WTC11 (cell line): ENCODE results near the gene ZBTB37. TPM values are rescaled to one million over a fixed set of nuclear protein-coding genes. Genes with fewer than 3 reads are reported as not detected.

Source experiments
- ATAC-seq: fragments of 200-7000 bp; cut with Tn5 transposase; 2 replicates; pipeline ENCODE4 v1.10.0; 2021; ENCODE audit warnings: mild to moderate bottlenecking, moderate library complexity
- CTCF ChIA-PET: fragments of 300-600 bp; sonication (Branson Sonifier 250); formaldehyde crosslinking; loops from one replicate; lab custom pipeline; 2021; ENCODE audit warnings: antibody characterized with exemption; lab: Charles Lee
- POLR2A ChIA-PET: fragments of 350-600 bp; sonication (Branson Sonifier 250); formaldehyde crosslinking; loops from one replicate; lab custom pipeline; 2021; ENCODE audit warnings: antibody characterized with exemption; lab: Charles Lee
- DNase-seq: peaks from one replicate; pipeline ENCODE4 v3.0.0; 2021; ENCODE audit warnings: low spot score
- H3K27ac Mint-ChIP-seq: 2 replicates; pipeline ENCODE4 v1.8.0; 2021; ENCODE audit warnings: mixed read lengths
- H3K27me3 Mint-ChIP-seq: 2 replicates; pipeline ENCODE4 v1.8.0; 2021; ENCODE audit warnings: low read depth, mild to moderate bottlenecking, moderate library complexity, mixed read lengths
- H3K36me3 Mint-ChIP-seq: 2 replicates; pipeline ENCODE4 v1.8.0; 2021; ENCODE audit warnings: mixed read lengths
- H3K4me1 Mint-ChIP-seq: 2 replicates; pipeline ENCODE4 v1.8.0; 2022; ENCODE audit warnings: mixed read lengths
- H3K4me3 Mint-ChIP-seq: 2 replicates; pipeline ENCODE4 v1.8.0; 2021; ENCODE audit warnings: mild to moderate bottlenecking, moderate library complexity, mixed read lengths
- H3K9me3 Mint-ChIP-seq: 2 replicates; pipeline ENCODE4 v1.8.0; 2021; ENCODE audit warnings: mixed read lengths
- AFF4 ChIP-seq: sonication (generic); formaldehyde crosslinking; IDR thresholded peaks from 2 replicates; pipeline ENCODE4 v1.8.1; 2023; ENCODE audit warnings: mild to moderate bottlenecking, missing genetic modification reagents, borderline replicate concordance
- CBFB ChIP-seq: sonication (generic); formaldehyde crosslinking; IDR thresholded peaks from 2 replicates; pipeline ENCODE4 v1.8.1; 2022; ENCODE audit warnings: mild to moderate bottlenecking, low read depth, missing genetic modification reagents
- CREB1 ChIP-seq: sonication (generic); formaldehyde crosslinking; IDR thresholded peaks from 2 replicates; pipeline ENCODE4 v1.8.0; 2023; ENCODE audit warnings: mild to moderate bottlenecking, missing genetic modification reagents
- CREM ChIP-seq: sonication (generic); formaldehyde crosslinking; IDR thresholded peaks from 2 replicates; pipeline ENCODE4 v1.8.1; 2022; ENCODE audit warnings: mild to moderate bottlenecking, missing genetic modification reagents, moderate library complexity
- E2F5 ChIP-seq: sonication (generic); formaldehyde crosslinking; IDR thresholded peaks from 2 replicates; pipeline ENCODE4 v1.8.1; 2022; ENCODE audit warnings: mild to moderate bottlenecking, moderate library complexity, missing genetic modification reagents
- ELF4 ChIP-seq: sonication (generic); formaldehyde crosslinking; IDR thresholded peaks from 2 replicates; pipeline ENCODE4 v1.8.1; 2022; ENCODE audit warnings: low read depth, mild to moderate bottlenecking, moderate library complexity, missing genetic modification reagents
- EMX1 ChIP-seq: fragments of 250-450 bp; sonication (Bioruptor Pico); IDR thresholded peaks from 2 replicates; pipeline ENCODE4 v1.8.0; 2021; ENCODE audit warnings: mild to moderate bottlenecking
- ETV6 ChIP-seq: sonication (generic); formaldehyde crosslinking; IDR thresholded peaks from 2 replicates; pipeline ENCODE4 v1.8.1; 2022; ENCODE audit warnings: mild to moderate bottlenecking, missing genetic modification reagents
- FOXK1 ChIP-seq: sonication (generic); formaldehyde crosslinking; IDR thresholded peaks from 2 replicates; pipeline ENCODE4 v1.8.0; 2022; ENCODE audit warnings: mild to moderate bottlenecking, moderate library complexity, missing genetic modification reagents
- FOXP1 ChIP-seq: sonication (generic); formaldehyde crosslinking; IDR thresholded peaks from 2 replicates; pipeline ENCODE4 v1.8.0; 2022; ENCODE audit warnings: missing genetic modification reagents, mild to moderate bottlenecking, moderate library complexity, borderline replicate concordance
- GRHL2 ChIP-seq: fragments of 250-450 bp; sonication (Bioruptor Pico); IDR thresholded peaks from 2 replicates; pipeline ENCODE4 v1.8.0; 2022; ENCODE audit warnings: mild to moderate bottlenecking, moderate library complexity; ENCODE audit not compliant: insufficient replicate concordance, severe bottlenecking
- GTF2I ChIP-seq: fragments of 250-450 bp; sonication (Bioruptor Pico); conservative IDR thresholded peaks from 2 replicates; pipeline ENCODE4 v1.4.0; 2021; ENCODE audit warnings: mild to moderate bottlenecking
- HMGA2 ChIP-seq: fragments of 250-450 bp; sonication (Bioruptor Pico); IDR thresholded peaks from 2 replicates; pipeline ENCODE4 v1.4.0; 2021; ENCODE audit warnings: mild to moderate bottlenecking, moderate library complexity
- KAT7 ChIP-seq: sonication (generic); formaldehyde crosslinking; IDR thresholded peaks from 2 replicates; pipeline ENCODE4 v1.8.1; 2023; ENCODE audit warnings: missing genetic modification reagents, mild to moderate bottlenecking, borderline replicate concordance
- MLX ChIP-seq: sonication (generic); formaldehyde crosslinking; IDR thresholded peaks from 2 replicates; pipeline ENCODE4 v1.8.1; 2023; ENCODE audit warnings: mild to moderate bottlenecking, missing genetic modification reagents, moderate library complexity
- MYBL2 ChIP-seq: sonication (generic); formaldehyde crosslinking; IDR thresholded peaks from 2 replicates; pipeline ENCODE4 v1.8.1; 2023; ENCODE audit warnings: mild to moderate bottlenecking, moderate library complexity, missing genetic modification reagents
- NFATC4 ChIP-seq: fragments of 250-450 bp; sonication (Bioruptor Pico); IDR thresholded peaks from 2 replicates; pipeline ENCODE4 v1.9.0; 2021; ENCODE audit warnings: mild to moderate bottlenecking
- NR3C1 ChIP-seq: sonication (generic); formaldehyde crosslinking; conservative IDR thresholded peaks from 2 replicates; pipeline ENCODE4 v1.8.1; 2023; ENCODE audit warnings: low read depth, mild to moderate bottlenecking, missing genetic modification reagents
- RELA ChIP-seq: sonication (generic); formaldehyde crosslinking; IDR thresholded peaks from 2 replicates; pipeline ENCODE4 v1.8.1; 2022; ENCODE audit warnings: missing genetic modification reagents, mild to moderate bottlenecking, borderline replicate concordance
- SMAD4 ChIP-seq: sonication (generic); formaldehyde crosslinking; IDR thresholded peaks from 2 replicates; pipeline ENCODE4 v1.8.0; 2022; ENCODE audit warnings: mild to moderate bottlenecking, missing genetic modification reagents
- TCF7 ChIP-seq: sonication (generic); formaldehyde crosslinking; IDR thresholded peaks from 2 replicates; pipeline ENCODE4 v1.8.0; 2022; ENCODE audit warnings: mild to moderate bottlenecking, low read depth, missing genetic modification reagents, moderate library complexity
- ZBTB21 ChIP-seq: sonication (generic); formaldehyde crosslinking; IDR thresholded peaks from 2 replicates; pipeline ENCODE4 v1.8.1; 2023; ENCODE audit warnings: mild to moderate bottlenecking, missing genetic modification reagents, borderline replicate concordance
- ZBTB43 ChIP-seq: sonication (generic); formaldehyde crosslinking; IDR thresholded peaks from 2 replicates; pipeline ENCODE4 v1.8.1; 2023; ENCODE audit warnings: mild to moderate bottlenecking, missing genetic modification reagents
- ZMAT4 ChIP-seq: fragments of 250-450 bp; sonication (Bioruptor Pico); IDR thresholded peaks from 2 replicates; pipeline ENCODE4 v1.9.0; 2021; ENCODE audit warnings: mild to moderate bottlenecking
- ZNF219 ChIP-seq: sonication (generic); formaldehyde crosslinking; IDR thresholded peaks from 2 replicates; pipeline ENCODE4 v1.8.0; 2023; ENCODE audit warnings: missing genetic modification reagents, mild to moderate bottlenecking, borderline replicate concordance
- ZNF671 ChIP-seq: fragments of 250-450 bp; sonication (Bioruptor Pico); IDR thresholded peaks from 2 replicates; pipeline ENCODE4 v1.8.0; 2021; ENCODE audit warnings: mild to moderate bottlenecking
- ZSCAN18 ChIP-seq: fragments of 250-450 bp; sonication (Bioruptor Pico); IDR thresholded peaks from 2 replicates; pipeline ENCODE4 v2.1.2; 2022; ENCODE audit warnings: mild to moderate bottlenecking, moderate library complexity
- total RNA-seq: library from RNA; stranded (reverse); gene quantifications from 3 replicates; pipeline ENCODE4 v1.2.3, GENCODE V29; 2021

Gene ZBTB37
- total RNA-seq, 1 experiment from 2014 or later, result 14.4 TPM

- peak; percentile 71; the same call in 1 of the 2 replicates for TF ChIP-seq CREM (CRISPR knock-in tag)
- TF ChIP-seq ZNF671 (CRISPR knock-in tag), result peak; percentile 96
- 0 out of 2 replicates have a peak, but pooled peaks have one; percentile 52 for TF ChIP-seq ZBTB21 (CRISPR knock-in tag)
- TF ChIP-seq ZBTB43 (CRISPR knock-in tag), result 0 out of 2 replicates have a peak, but pooled peaks have one; percentile 19
- peak; percentile 95 for TF ChIP-seq NFATC4 (CRISPR knock-in tag)
- peak; percentile 29; the same call in 1 of the 2 replicates for TF ChIP-seq ZMAT4 (CRISPR knock-in tag)
- TF ChIP-seq EMX1 (CRISPR knock-in tag), result peak; percentile 96
- TF ChIP-seq CBFB (CRISPR knock-in tag), result 0 out of 2 replicates have a peak, but pooled peaks have one; percentile 65
- peak; percentile 87; the same call in 1 of the 2 replicates for TF ChIP-seq RELA (CRISPR knock-in tag)
- TF ChIP-seq, all 79 proteins: peak for 30; not testable (repeated sequence) for 49
These were observed 5.9 kb upstream of the ZBTB37 start (continued) for GRCh38 chr1:173862146-173862768.

- H3K36me3 Mint-ChIP-seq, result peaks cover 61% of the 10 kb centered on the region
- no peaks in the 10 kb centered on the region for H3K27me3 Mint-ChIP-seq
- H3K4me1 Mint-ChIP-seq, result peaks cover 44% of the 10 kb centered on the region
- ChIA-PET CTCF (interaction anchor here (0.6 kb wide), 1 partner anchor 91 kb away, joined by 3 read pairs; no protein-coding TSS in a partner anchor), POLR2A (interaction anchor here (1.1 to 1.4 kb wide), 2 partner anchors 14 to 159 kb away, joined by 4 to 8 read pairs; partner anchors contain the start of gene RC3H1)
- peak overlapping the region; percentile 100 for H3K27ac Mint-ChIP-seq
- ATAC-seq, result peak; percentile 6
- H3K9me3 Mint-ChIP-seq, result no peaks in the 10 kb centered on the region
- no peak overlapping the region for H3K4me3 Mint-ChIP-seq
- DNase-seq, result no peak
- no peak for TF ChIP-seq ZNF219 (CRISPR knock-in tag)
- TF ChIP-seq SMAD4 (CRISPR knock-in tag), result no peak
- 0 out of 2 replicates have a peak, but pooled peaks have one; percentile 3 for TF ChIP-seq FOXP1 (CRISPR knock-in tag)
- TF ChIP-seq TCF7, result no peak
- TF ChIP-seq ETV6 (CRISPR knock-in tag), result no peak
- TF ChIP-seq CREB1 (CRISPR knock-in tag), result no peak; the same call in 1 of the 2 replicates
- no peak for TF ChIP-seq ZSCAN18 (CRISPR knock-in tag)
- no peak for TF ChIP-seq MYBL2 (CRISPR knock-in tag)
- no peak for TF ChIP-seq HMGA2 (CRISPR knock-in tag)
- TF ChIP-seq E2F5 (CRISPR knock-in tag), result no peak
- TF ChIP-seq KAT7, result no peak
- TF ChIP-seq GTF2I (CRISPR knock-in tag), result no peak
- no peak for TF ChIP-seq GRHL2 (CRISPR knock-in tag)
- TF ChIP-seq ZMAT4 (CRISPR knock-in tag), result no peak
- 0 out of 2 replicates have a peak, but pooled peaks have one; percentile 38 for TF ChIP-seq AFF4 (CRISPR knock-in tag)
- peak; percentile 3; the same call in 1 of the 2 replicates for TF ChIP-seq FOXK1 (CRISPR knock-in tag)
- TF ChIP-seq NR3C1, result no peak
- no peak; the same call in 1 of the 2 replicates for TF ChIP-seq ELF4 (CRISPR knock-in tag)
- TF ChIP-seq CBFB (CRISPR knock-in tag), result 0 out of 2 replicates have a peak, but pooled peaks have one; percentile 40
- no peak for TF ChIP-seq MLX
These were observed 5.4 kb upstream of the ZBTB37 start for GRCh38 chr1:173862769-173863223.
